NCI-H82 treated with DMSO at 0.1 percent for 48 hours (cell line): ENCODE data around the gene GPR3.

ENCODE experiments used
- DNase-seq: peaks from one replicate; lab custom pipeline; 2025; ENCODE audit not compliant: unreplicated experiment; lab: John Stamatoyannopoulos, UW

GPR3 gene, protein sequence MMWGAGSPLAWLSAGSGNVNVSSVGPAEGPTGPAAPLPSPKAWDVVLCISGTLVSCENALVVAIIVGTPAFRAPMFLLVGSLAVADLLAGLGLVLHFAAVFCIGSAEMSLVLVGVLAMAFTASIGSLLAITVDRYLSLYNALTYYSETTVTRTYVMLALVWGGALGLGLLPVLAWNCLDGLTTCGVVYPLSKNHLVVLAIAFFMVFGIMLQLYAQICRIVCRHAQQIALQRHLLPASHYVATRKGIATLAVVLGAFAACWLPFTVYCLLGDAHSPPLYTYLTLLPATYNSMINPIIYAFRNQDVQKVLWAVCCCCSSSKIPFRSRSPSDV

DNA sequence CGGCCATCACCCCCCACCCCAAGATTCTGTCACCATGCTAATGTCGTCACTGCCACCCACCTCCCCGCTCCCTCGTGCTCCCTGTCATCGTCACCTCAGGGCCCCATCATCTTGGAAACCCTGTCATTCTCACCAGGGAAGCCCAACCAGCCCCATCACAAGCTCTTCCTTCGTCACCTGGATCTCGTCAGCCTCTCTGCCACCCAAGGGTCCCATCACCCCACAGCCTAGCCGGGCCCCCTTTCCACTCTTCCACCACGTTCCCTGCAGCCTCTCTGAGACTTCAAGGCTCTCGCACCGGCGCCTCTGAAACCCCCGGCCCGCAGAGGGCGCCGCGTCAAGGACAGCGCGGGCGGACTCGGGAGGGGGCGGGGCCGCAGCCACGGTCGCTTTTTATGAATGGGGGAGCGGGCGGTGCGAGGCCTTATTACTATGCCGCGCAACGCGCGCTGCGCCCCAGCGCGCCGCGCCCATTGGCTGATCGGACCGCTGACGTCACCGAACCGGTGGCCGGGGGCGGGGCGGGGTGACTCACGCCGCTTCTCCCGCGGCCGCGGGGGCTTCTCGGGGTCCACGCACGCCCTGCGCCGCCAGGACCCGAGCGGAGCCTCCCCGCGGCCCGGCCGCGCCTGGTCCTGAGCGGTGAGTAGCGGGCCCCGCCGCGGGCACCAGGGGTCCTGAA is at the start of gene GPR3:
Gene GPR3, plus strand, starts transcription at position 527 of the 682 bp plus-strand sequence. CDS start 1,177 bp downstream, outside the sequence.
- peak; percentile 84 for DNase-seq

DNA sequence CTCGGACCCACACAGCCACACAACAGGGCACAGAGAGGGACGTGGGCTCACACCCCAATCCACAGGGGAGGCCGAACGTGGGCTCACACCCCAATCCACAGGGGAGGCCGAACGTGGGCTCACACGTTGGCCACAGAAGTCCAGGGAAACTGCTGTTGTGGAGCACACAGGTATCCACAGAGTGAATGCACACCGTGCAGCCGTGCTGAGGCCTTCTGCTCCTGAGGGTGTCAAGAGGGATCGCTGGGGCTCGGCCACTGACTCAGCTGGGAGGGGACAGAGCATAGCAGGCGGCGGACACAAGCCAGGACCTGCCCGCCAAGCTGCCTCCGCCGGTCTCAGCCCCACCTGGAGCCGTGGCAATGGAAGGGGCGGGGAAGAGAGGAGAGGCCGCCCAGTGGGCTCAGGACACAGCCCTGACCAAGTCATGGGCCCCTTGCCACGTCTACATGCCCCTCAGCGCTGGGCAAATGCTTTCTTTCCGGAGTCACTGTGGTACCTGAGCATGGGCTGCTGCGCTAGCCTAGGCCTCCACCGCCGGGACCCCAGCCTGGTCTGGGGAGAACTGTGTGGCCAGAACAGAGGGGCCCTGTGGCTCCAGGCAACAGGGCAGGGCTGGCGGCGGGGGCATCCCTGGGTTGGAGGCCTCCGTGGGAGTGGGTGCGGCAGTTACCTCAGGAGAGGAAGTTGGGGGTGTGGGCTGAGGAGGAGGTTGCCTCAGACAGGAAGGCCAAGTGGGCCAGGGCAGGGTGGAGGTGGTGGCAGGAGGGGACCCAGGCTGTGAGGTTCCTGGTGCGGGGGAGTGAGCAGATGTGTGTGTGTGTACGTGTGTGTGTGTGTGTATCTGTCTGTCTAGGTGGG is 49.4 kb upstream of the GPR3 start:
- peak; percentile 3 for DNase-seq

DNA sequence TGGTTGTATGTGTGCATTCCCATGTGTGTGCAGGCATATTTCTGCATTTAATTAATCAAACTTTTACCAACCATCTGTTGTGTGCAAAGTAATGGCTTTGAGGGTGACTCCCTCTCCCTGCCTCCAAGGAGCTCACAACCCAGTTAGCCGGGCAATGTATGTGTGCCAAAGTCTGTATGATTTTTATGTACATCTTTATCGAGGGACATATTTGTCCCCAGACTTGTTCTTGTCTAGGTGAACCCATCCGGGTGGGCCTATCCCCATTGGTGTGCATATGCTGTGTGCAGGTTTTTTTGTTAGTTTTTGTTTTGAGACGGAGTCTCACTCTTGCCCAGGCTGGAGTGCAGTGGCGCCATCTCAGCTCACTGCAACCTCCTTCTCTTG is 48.8 kb upstream of the GPR3 start:
- no peak for DNase-seq

DNA sequence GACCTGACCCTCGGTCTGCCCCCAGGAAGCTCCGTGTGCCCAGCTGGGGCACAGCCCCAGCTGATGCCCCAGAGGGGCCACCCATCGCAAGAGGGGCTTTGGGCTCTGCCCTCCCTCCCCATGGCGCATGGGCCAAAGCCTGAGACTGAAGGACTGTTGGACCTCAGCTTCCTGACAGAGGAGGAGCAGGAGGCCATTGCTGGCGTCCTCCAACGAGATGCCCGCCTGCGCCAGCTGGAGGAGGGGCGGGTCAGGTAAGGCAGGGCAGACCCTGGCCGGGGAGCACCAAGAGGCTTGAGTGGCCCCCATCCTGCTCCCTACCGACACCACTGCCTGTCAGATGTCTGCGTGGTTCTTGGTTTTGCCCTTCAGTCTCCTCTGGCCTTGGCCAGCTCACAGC is 47.1 kb upstream of the GPR3 start:
- no peak for DNase-seq

DNA sequence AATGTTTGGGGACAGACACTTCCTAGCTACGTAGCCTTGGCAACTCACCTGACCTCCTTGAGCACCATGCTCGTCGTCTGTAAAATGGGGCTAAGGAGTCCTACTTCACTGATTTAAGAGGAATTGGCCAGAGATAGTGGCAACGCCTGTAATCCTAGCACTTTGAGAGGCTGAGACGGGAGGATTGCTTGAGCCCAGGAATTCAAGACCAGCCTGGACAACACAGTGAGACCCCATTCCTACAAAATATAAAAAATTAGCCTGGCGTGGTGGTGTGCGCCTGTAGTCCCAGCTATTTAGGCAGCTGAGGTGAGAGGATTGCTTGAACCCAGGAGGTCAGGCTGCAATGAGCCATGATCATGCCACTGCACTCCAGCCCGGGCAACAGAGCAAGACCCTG is 46.1 kb upstream of the GPR3 start:
- DNase-seq: no peak

DNA sequence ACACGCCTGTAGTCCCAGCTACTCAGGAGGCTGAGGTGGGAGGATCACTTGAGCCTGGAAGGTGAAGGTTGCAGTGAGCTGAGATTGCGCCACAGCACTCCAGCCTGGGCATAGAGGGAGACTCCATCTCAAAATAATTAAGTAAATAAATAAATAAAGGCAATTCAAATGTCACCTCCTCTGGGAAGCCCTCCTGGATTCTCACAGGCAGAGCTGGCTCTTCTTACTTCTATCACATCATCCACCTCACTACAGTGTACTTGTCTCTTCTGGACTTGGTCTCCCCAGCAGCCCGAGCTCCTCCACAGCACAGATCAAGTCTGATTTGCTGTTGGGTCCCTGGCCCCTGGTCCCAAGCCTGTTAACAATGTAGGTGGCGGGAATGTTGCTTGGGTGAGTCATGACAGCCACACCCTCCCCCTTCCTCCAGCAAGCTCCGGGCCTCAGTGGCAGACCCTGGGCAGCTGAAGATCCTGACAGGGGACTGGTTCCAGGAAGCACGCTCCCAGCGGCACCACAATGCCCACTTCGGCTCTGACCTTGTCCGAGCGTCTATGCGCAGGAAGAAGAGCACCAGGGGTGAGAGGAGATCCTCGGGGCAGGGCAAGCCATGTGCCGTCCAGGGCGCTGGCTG is 45.3 kb upstream of the GPR3 start:
- no peak for DNase-seq

DNA sequence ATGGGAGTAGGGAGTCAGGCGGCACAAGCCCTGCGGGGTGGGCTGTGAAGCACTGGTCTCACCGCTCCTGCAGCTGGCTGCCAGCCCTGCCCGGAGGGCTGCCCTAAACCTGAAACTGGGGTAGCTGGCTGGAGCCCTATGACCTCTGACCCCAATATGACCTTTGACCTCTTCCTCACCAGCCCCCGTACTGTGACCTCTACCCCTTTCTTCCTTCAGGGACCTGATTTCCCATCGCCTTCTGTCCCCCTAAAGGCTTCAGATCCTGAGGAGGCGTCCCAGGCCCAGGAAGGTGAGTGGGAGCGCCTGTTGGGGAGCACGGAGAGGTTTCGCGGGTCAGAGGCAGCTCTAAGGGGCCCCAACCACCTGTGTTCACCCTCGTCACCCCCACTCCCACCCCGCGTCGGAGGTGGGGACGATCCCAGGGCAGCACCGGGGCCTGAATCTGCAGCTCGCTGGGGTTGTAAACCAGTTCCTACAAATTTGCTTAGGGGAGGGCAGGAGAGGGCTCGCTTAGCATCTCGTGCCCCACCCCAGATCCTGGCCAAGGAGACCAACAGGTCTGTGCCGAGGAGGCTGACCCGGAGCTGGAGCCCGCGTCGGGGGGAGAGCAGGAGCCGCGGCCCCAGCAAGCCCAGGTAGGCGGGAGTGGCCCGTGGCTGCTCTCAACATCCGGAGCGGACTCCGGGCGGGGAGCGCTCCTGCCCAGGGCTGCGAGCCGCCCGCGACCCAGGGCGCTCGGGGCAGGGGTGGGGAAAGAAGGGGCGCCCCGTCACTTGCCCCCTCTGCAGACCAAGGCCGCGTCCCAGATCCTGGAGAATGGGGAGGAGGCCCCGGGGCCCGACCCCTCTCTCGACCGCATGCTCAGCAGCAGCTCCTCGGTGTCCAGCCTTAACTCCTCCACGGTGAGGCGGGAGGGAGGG is 43.3 kb upstream of the GPR3 start:
- peak; percentile 55 for DNase-seq

DNA sequence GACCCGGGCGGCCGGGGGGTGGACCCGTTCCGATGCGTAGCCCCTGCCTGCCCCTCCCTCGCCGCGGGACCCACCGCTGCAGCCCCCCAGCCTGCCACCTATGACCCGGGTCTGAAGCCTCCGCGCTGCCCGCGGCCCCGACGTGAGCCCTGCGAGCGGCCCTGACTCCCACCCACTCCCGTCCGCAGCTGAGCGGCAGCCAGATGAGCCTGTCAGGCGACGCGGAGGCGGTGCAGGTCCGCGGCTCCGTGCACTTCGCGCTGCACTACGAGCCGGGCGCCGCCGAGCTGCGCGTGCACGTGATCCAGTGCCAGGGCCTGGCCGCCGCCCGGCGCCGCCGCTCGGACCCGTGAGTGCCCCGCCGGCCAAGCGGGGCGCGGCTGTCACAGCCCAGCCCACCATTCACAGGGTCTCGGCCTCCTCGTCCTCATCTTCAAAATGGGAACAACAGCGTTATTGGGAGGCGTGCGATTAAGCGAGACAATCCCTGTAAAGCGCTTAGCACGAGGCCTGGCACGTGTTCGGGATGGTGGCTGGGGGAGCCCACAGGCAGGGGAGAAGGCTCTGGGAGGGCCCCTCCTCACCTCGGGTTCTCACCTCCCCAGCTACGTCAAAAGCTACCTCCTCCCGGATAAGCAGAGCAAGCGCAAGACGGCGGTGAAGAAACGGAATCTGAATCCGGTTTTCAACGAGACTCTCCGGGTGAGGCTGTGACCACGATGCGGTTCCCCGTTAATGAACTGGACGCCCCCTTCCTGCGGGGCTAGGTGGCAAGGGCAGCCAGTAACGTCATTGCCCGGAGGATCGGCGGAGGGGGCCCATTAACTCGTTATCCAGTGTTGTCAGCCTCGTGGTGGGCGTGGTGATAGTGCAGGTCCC is 42.4 kb upstream of the GPR3 start:
- DNase-seq: peak; percentile 41

DNA sequence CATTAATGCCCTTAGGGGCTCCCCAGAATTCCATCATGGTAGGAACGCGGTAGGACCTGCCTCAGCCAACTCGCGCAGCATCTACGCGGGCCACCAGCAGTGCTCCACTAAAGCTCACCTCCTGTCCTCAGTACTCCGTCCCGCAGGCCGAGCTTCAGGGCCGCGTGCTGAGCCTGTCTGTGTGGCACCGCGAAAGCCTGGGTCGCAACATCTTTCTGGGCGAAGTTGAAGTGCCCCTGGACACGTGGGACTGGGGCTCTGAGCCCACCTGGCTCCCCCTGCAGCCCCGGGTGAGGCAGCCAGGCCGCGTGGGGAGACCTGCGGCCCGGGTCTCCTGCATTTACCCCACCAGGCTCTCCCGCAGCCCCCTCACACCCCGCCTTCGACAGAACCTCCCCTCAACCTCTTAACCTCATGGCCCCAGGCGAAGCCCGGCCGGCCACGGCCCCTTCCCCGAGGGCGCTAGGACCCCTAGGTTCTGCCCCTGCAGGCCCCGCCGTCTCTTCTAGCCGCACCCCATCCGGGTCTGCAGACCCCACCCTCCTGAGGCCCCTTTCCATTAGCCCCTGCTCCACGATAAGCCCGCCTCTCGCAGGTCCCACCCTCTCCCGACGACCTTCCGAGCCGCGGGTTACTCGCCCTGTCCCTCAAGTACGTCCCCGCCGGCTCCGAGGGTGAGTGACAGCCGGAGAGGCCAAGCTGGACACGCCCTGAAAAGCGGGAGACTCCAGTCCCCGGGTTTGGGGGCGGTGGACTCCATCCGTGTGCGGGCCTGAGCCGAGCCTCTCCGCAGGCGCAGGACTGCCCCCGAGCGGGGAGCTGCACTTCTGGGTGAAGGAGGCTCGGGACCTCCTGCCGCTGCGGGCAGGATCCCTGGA is 41.5 kb upstream of the GPR3 start:
- peak; percentile 46 for DNase-seq

DNA sequence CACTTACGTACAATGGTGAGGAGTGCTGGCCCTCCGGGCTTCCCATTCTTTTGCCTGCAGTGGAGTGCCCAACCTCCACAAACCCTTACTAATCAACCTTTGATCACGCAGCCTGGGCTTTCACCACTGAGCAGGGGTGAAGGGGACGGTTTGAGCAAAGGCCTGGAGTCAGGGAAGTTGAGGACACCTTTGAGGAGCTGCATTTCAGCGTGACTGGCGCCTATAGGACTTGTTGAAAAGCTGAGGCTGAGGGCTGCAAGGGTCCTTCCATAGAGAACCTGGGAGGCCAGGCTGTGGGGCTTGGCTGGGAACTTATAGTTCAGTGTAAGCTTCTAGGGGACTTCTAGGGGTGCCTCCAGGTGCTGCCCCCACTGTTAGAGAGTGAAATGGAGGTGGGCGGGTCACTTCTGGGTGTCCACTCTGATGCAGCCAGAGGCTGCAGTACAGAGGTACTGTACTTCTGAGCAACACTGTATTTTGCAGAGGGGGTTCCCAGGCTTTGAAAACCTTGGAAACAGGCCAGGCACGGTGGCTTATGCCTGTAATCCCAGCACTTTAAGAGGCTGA is 40.8 kb upstream of the GPR3 start:
- peak; percentile 43 for DNase-seq

DNA sequence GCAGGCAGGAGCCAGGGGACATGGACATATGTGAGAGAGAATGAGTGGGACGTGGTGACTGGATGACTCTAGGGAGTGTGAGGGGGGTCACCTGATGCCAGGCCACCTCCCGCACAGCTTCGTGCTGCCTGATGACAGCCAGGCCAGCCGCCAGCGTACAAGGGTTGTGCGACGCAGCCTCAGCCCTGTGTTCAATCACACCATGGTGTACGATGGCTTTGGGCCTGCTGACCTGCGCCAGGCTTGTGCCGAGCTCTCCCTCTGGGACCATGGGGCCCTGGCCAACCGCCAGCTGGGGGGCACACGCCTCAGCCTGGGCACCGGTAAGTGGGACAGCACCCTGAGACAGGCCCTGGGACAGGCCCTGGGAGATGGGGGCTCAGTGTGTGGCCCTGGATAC is 39.3 kb upstream of the GPR3 start:
- DNase-seq: no peak

DNA sequence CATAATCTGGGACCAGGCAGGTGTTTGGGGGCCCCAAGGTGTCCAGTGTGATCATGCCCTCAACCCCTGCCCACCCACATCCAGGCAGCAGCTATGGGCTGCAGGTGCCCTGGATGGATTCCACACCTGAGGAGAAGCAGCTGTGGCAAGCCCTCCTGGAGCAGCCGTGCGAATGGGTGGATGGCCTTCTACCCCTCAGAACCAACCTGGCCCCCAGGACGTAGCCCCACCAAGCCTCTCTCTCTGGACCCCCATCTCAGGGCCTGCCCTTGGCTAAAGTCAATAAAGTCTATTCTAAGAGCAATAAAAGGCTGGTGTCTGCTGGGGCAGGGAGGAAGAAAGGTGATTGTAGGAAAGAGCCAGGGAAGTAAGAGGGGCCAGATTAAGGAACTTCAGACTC is 38.8 kb upstream of the GPR3 start:
- DNase-seq: no peak

DNA sequence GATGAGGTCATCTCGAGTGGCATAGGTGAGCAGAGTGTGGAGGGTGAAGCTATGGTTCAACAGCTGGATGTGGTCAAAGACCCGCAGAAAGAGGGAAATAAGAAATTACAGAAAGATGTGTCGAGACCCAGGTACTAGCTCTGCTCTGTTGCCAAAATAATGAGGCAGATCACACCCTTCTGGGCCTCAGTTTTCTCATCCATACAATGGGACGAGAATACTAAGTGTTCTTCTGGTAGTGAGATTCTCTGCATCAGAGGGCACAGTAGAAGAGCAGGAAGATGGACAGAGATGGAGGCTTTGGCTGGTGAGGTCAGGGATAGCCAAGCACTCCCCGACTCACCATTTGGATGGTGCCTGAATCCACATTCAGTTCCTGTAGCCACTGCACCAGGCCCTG is 36.7 kb upstream of the GPR3 start:
- DNase-seq: no peak

DNA sequence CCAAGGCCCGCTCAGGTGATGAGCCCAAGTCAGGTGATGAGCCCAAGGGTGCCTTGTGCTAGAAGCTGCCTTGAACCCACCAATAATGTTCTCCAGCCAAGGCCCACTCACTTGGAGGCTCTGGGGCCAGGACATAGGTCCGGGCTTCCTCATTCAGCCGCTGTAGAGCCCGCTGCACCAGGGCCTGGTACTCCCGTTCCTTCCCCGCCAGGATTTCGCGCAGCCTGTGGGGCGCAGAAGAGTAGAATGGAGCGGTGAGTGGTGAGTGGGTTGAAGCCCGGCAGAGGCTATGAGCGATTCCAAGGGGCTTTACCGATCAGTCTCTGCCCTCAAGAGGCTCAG is 36.2 kb upstream of the GPR3 start:
- no peak for DNase-seq

DNA sequence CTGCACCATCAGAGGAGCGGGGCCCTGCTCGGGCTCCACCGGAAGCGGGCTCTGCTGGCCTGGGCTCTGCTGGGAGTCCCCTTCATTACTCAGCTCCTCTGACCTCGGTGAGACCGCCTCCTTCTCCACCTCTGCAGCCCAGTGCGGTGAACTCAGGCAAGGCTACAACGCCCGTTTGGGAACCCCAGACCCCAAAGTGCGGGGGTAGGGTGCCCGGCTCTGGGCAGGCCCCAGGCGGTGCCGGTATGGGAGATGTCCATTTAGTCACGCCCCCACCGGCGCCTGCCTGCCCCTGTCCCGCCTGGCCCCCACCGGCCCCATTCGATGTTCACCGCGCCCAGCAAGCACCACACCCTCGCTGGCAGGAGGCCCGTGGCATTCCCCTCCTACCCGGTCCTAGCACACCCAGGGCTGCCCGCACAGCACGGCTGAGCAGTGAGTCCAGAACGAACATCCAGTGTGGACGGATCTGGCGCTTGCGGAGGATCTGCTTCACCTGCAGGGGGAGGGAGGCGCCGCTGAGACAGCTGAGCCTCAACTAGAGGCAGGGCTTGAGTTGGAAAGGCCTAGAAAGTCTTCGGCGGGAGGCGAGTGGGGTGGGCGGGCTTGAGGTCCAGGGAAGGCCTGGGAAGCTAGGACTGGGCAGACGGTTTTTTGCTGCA is 35.7 kb upstream of the GPR3 start:
- no peak for DNase-seq

DNA sequence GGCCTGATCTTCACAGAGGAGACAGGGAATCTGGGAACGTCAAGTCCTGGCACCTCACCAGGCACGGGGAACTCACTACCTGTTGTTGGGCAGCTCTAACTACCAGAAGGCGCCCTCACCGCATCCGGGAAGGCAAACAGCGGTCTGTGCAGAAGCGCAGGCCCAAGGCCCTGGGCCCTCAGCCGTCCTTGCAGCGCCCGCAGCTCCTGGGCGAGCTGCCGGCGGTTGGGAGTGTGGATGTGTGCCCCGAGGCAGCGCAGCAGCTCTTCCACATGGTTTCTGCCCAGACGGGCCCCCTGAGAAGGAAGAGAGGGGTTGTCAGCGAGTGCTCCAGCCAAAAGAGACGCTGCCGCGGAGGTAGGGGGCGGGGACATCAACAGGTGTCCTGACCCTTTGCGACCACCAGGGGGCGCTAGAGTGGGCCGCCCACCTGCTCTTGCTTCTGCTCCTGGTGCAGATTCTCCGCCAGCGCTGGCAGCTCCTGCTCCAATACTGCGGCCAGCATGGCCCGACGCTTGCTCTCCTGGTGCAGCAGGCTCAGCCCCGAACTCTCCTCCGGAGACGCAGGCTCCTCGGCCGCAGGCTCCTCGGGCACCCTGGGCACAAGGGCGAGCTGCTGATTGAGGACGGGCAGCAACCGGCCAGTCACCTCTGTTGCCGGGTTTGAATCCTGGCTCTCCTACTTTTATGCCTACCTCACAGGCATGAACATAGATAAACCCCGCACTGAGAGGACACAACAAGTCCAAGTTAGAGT is 35.0 kb upstream of the GPR3 start:
- DNase-seq: peak; percentile 24
